ENCODE measurements around the gene TFDP1.

Gene TFDP1

GRCh38 chr13:113548171-113548641 lies 36.3 kb upstream of the TFDP1 start:
- no peaks in the 10 kb centered on the region for H3K27me3 ChIP-seq (ENCODE audit: insufficient read depth, poor library complexity, severe bottlenecking)
- TF ChIP-seq REST (IDR thresholded peaks at IDR 0.05; ENCODE audit: insufficient replicate concordance, low read depth): no peak
- no peak for TF ChIP-seq SPI1 (IDR thresholded peaks at IDR 0.05; ENCODE audit: borderline replicate concordance, low read depth)
- no peak for TF ChIP-seq CTCF (IDR thresholded peaks at IDR 0.05; ENCODE audit: insufficient read depth, low read length)
- TF ChIP-seq POLR2AphosphoS5 (IDR thresholded peaks at IDR 0.05; ENCODE audit: low read depth): no peak
- no peak for TF ChIP-seq GABPA (IDR thresholded peaks at IDR 0.05; ENCODE audit: low read depth)
- DNase-seq (ENCODE audit: low read depth in 1 of 2, low spot score in 1 of 2): no peak
- H3K4me3 ChIP-seq (replicated peaks; ENCODE audit: insufficient read depth, low read length): no peak overlapping the region
- H3K27ac ChIP-seq (replicated peaks): no peak overlapping the region

GRCh38 chr13:113548778-113549621 lies 35.6 kb upstream of the TFDP1 start:
- Histone ChIP-seq H3K27me3 (ENCODE audit: insufficient read depth, poor library complexity, severe bottlenecking) (no peaks in the 10 kb centered on the region), H3K27ac (replicated peaks) (no peak overlapping the region), H3K4me3 (replicated peaks; ENCODE audit: insufficient read depth, low read length) (no peak overlapping the region)
- DNase-seq (ENCODE audit: low read depth in 1 of 2, low spot score in 1 of 2): no peak
- TF ChIP-seq CTCF (IDR thresholded peaks at IDR 0.05; ENCODE audit: insufficient read depth, low read length) (no peak), SPI1 (IDR thresholded peaks at IDR 0.05; ENCODE audit: borderline replicate concordance, low read depth) (no peak), POLR2AphosphoS5 (IDR thresholded peaks at IDR 0.05; ENCODE audit: low read depth) (no peak), GABPA (IDR thresholded peaks at IDR 0.05; ENCODE audit: low read depth) (no peak), REST (IDR thresholded peaks at IDR 0.05; ENCODE audit: insufficient replicate concordance, low read depth) (no peak)

- no peak overlapping the region for H3K27ac ChIP-seq (replicated peaks)
- H3K27me3 ChIP-seq (ENCODE audit: insufficient read depth, poor library complexity, severe bottlenecking): no peaks in the 10 kb centered on the region
- no peak for DNase-seq (ENCODE audit: low read depth in 1 of 2, low spot score in 1 of 2)
- no peak overlapping the region for H3K4me3 ChIP-seq (replicated peaks; ENCODE audit: insufficient read depth, low read length)
- TF ChIP-seq SPI1 (IDR thresholded peaks at IDR 0.05; ENCODE audit: borderline replicate concordance, low read depth) (no peak), REST (IDR thresholded peaks at IDR 0.05; ENCODE audit: insufficient replicate concordance, low read depth) (no peak), CTCF (IDR thresholded peaks at IDR 0.05; ENCODE audit: insufficient read depth, low read length) (no peak), POLR2AphosphoS5 (IDR thresholded peaks at IDR 0.05; ENCODE audit: low read depth) (no peak), GABPA (IDR thresholded peaks at IDR 0.05; ENCODE audit: low read depth) (no peak)
These were observed 34.1 kb upstream of the TFDP1 start for GRCh38 chr13:113550453-113550852.

Measured in HL-60 (cell line).